ENCODE measurements around the gene ANKDD1A. TPM values are rescaled to one million over a fixed set of nuclear protein-coding genes. Genes with fewer than 3 reads are reported as not detected.

The ANKDD1A gene
- total RNA-seq, 1 experiment from 2014 or later: 2.3 TPM

GRCh38 chr15:64928626-64929220 lies 17.0 kb downstream of the ANKDD1A start:
- H3K9me3 ChIP-seq (ENCODE audit: low read depth, low read length, poor library complexity, severe bottlenecking): no peaks in the 10 kb centered on the region
- no peak overlapping the region for H3K27ac ChIP-seq (ENCODE audit: low read depth, low read length, poor library complexity, severe bottlenecking)
- no peak for TF ChIP-seq EZH2 (IDR thresholded peaks at IDR 0.05; ENCODE audit: borderline replicate concordance, low read depth, low read length, poor library complexity, severe bottlenecking)
- no peak for TF ChIP-seq CTCF (conservative IDR thresholded peaks at IDR 0.05; ENCODE audit: low read depth, low read length)
- ChIA-PET CTCF (no interaction called here), POLR2A (ENCODE audit: low non-redundant PET) (no interaction called here)
- no peaks in the 10 kb centered on the region for H3K4me1 ChIP-seq (ENCODE audit: insufficient read depth, low read length, poor library complexity, severe bottlenecking)
- no peak for DNase-seq (ENCODE audit: low spot score)
- no TSS peak for BruUV-seq (replicated peaks)
- no peak overlapping the region for H3K4me3 ChIP-seq (ENCODE audit: low read depth, low read length, poor library complexity, severe bottlenecking)
- H3K27me3 ChIP-seq (replicated peaks; ENCODE audit: insufficient read depth, low read depth, low read length, poor library complexity): no peaks in the 10 kb centered on the region
- no peaks in the 10 kb centered on the region for H3K36me3 ChIP-seq (ENCODE audit: insufficient read depth, low read length, poor library complexity, severe bottlenecking)
- intact Hi-C loops (cut with micrococcal nuclease; ENCODE audit: unreplicated experiment): no loop called here

GRCh38 chr15:64930019-64930652 lies 18.4 kb downstream of the ANKDD1A start:
- no peak for DNase-seq (ENCODE audit: low spot score)
- H3K9me3 ChIP-seq (ENCODE audit: low read depth, low read length, poor library complexity, severe bottlenecking): no peaks in the 10 kb centered on the region
- no peaks in the 10 kb centered on the region for H3K4me1 ChIP-seq (ENCODE audit: insufficient read depth, low read length, poor library complexity, severe bottlenecking)
- intact Hi-C loops (cut with micrococcal nuclease; ENCODE audit: unreplicated experiment): no loop called here
- ChIA-PET CTCF (no interaction called here), POLR2A (ENCODE audit: low non-redundant PET) (no interaction called here)
- H3K27ac ChIP-seq (ENCODE audit: low read depth, low read length, poor library complexity, severe bottlenecking): no peak overlapping the region
- BruUV-seq (replicated peaks): no TSS peak
- no peaks in the 10 kb centered on the region for H3K27me3 ChIP-seq (replicated peaks; ENCODE audit: insufficient read depth, low read depth, low read length, poor library complexity)
- H3K4me3 ChIP-seq (ENCODE audit: low read depth, low read length, poor library complexity, severe bottlenecking): no peak overlapping the region
- TF ChIP-seq CTCF (conservative IDR thresholded peaks at IDR 0.05; ENCODE audit: low read depth, low read length) (no peak), EZH2 (IDR thresholded peaks at IDR 0.05; ENCODE audit: borderline replicate concordance, low read depth, low read length, poor library complexity, severe bottlenecking) (no peak)
- no peaks in the 10 kb centered on the region for H3K36me3 ChIP-seq (ENCODE audit: insufficient read depth, low read length, poor library complexity, severe bottlenecking)

GRCh38 chr15:64930778-64931371 lies 19.2 kb downstream of the ANKDD1A start:
- H3K27ac ChIP-seq (ENCODE audit: low read depth, low read length, poor library complexity, severe bottlenecking): no peak overlapping the region
- POLR2A ChIA-PET (ENCODE audit: low non-redundant PET): no interaction called here
- H3K27me3 ChIP-seq (replicated peaks; ENCODE audit: insufficient read depth, low read depth, low read length, poor library complexity): no peaks in the 10 kb centered on the region
- no peak for TF ChIP-seq EZH2 (IDR thresholded peaks at IDR 0.05; ENCODE audit: borderline replicate concordance, low read depth, low read length, poor library complexity, severe bottlenecking)
- TF ChIP-seq CTCF (conservative IDR thresholded peaks at IDR 0.05; ENCODE audit: low read depth, low read length): no peak
- no TSS peak for BruUV-seq (replicated peaks)
- CTCF ChIA-PET: no interaction called here
- DNase-seq (ENCODE audit: low spot score): no peak
- no peak overlapping the region for H3K4me3 ChIP-seq (ENCODE audit: low read depth, low read length, poor library complexity, severe bottlenecking)
- no peaks in the 10 kb centered on the region for H3K9me3 ChIP-seq (ENCODE audit: low read depth, low read length, poor library complexity, severe bottlenecking)
- H3K36me3 ChIP-seq (ENCODE audit: insufficient read depth, low read length, poor library complexity, severe bottlenecking): no peaks in the 10 kb centered on the region
- intact Hi-C loops (cut with micrococcal nuclease; ENCODE audit: unreplicated experiment): no loop called here
- no peaks in the 10 kb centered on the region for H3K4me1 ChIP-seq (ENCODE audit: insufficient read depth, low read length, poor library complexity, severe bottlenecking)
